OCI-LY1 (cell line): ENCODE results near the gene FANCB.

Experiments
- H2AFZ ChIP-seq: fragments of 200-600 bp; sonication (generic), shearing (Covaris generic); 2 replicates; pipeline ENCODE4 v1.6.0; 2014; ENCODE audit warnings: antibody characterized with exemption, mild to moderate bottlenecking, low read length
- H3F3A ChIP-seq: fragments of 200-600 bp; sonication (generic), shearing (Covaris generic); 2 replicates; pipeline ENCODE4 v1.6.0; 2014; ENCODE audit warnings: mild to moderate bottlenecking, antibody characterized with exemption, low read length, moderate library complexity; ENCODE audit not compliant: insufficient read depth
- H3K27ac ChIP-seq: fragments of 200-600 bp; sonication (generic); 2 replicates; pipeline ENCODE4 v1.5.1; 2014; ENCODE audit warnings: low read length, mixed run types, mild to moderate bottlenecking, low read depth; ENCODE audit not compliant: poor library complexity, severe bottlenecking
- H3K27me3 ChIP-seq: fragments of 200-600 bp; sonication (generic); 2 replicates; pipeline ENCODE4 v1.6.0; 2014; ENCODE audit warnings: antibody characterized with exemption, mild to moderate bottlenecking, low read length, moderate library complexity; ENCODE audit not compliant: insufficient read depth
- H3K36me3 ChIP-seq: fragments of 200-600 bp; sonication (generic); 2 replicates; pipeline ENCODE4 v1.6.1; 2014; ENCODE audit warnings: mild to moderate bottlenecking, antibody characterized with exemption, low read length, moderate library complexity, mixed read lengths; ENCODE audit not compliant: insufficient read depth
- H3K4me1 ChIP-seq: fragments of 200-600 bp; sonication (generic); 2 replicates; pipeline ENCODE4 v1.5.1; 2014; ENCODE audit warnings: mild to moderate bottlenecking, low read length, moderate library complexity; ENCODE audit not compliant: insufficient read depth, severe bottlenecking
- H3K4me2 ChIP-seq: fragments of 200-600 bp; sonication (generic), shearing (Covaris generic); 2 replicates; pipeline ENCODE4 v1.6.1; 2014; ENCODE audit warnings: low read length
- H3K4me3 ChIP-seq: fragments of 200-600 bp; sonication (generic); 2 replicates; pipeline ENCODE4 v1.5.1; 2014; ENCODE audit warnings: low read length, low read depth, mild to moderate bottlenecking, mixed read lengths; ENCODE audit not compliant: poor library complexity, severe bottlenecking
- H3K79me2 ChIP-seq: fragments of 200-600 bp; shearing (Covaris generic); 2 replicates; pipeline ENCODE4 v1.6.1; 2016; ENCODE audit warnings: mixed run types, low read length, mixed read lengths; ENCODE audit not compliant: insufficient read depth
- H3K9ac ChIP-seq: fragments of 200-600 bp; sonication (generic), shearing (Covaris generic); 2 replicates; pipeline ENCODE4 v1.6.1; 2014; ENCODE audit warnings: mild to moderate bottlenecking, low read length, mixed read lengths
- H3K9me2 ChIP-seq: fragments of 200-600 bp; sonication (generic), shearing (Covaris generic); 2 replicates; pipeline ENCODE4 v1.6.1; 2014; ENCODE audit warnings: low read depth, mild to moderate bottlenecking, low read length, mixed read lengths
- H3K9me3 ChIP-seq: fragments of 200-600 bp; shearing (Covaris generic); 2 replicates; pipeline ENCODE4 v1.6.1; 2014; ENCODE audit warnings: low read length, mixed read lengths
- H4K20me1 ChIP-seq: fragments of 200-600 bp; sonication (generic), shearing (Covaris generic); 2 replicates; pipeline ENCODE4 v1.6.0; 2016; ENCODE audit warnings: mild to moderate bottlenecking, low read length; ENCODE audit not compliant: insufficient read depth
- CTCF ChIP-seq: fragments of 200-600 bp; sonication (generic), shearing (Covaris generic); IDR thresholded peaks from 2 replicates; pipeline ENCODE4 v1.5.1; 2017; ENCODE audit warnings: mild to moderate bottlenecking, antibody characterized with exemption, low read length, moderate library complexity, mixed read lengths
- EZH2 ChIP-seq: fragments of 200-600 bp; sonication (generic), shearing (Covaris generic); IDR thresholded peaks from 2 replicates; pipeline ENCODE4 v1.8.0; 2017; ENCODE audit warnings: borderline replicate concordance, mixed run types, mild to moderate bottlenecking, antibody characterized with exemption, low read length, moderate library complexity, mixed read lengths

FANCB gene

GRCh38 chrX:14843666-14844065, 29.2 kb downstream of the FANCB start:
- Histone ChIP-seq H3K36me3 (peaks cover 23% of the 10 kb centered on the region), H3K27me3 (no peaks in the 10 kb centered on the region), H3K4me1 (no peaks in the 10 kb centered on the region), H3K4me2 (no peak overlapping the region), H2AFZ (no peak overlapping the region), H3K27ac (no peak overlapping the region), H3K9me3 (no peaks in the 10 kb centered on the region), H3K9ac (no peak overlapping the region), H3K9me2 (no peaks in the 10 kb centered on the region), H4K20me1 (no peaks in the 10 kb centered on the region), H3F3A (no peaks in the 10 kb centered on the region), H3K79me2 (no peaks in the 10 kb centered on the region), H3K4me3 (no peak overlapping the region)
- no peak for TF ChIP-seq CTCF
- TF ChIP-seq EZH2, result no peak

- H3F3A ChIP-seq, result no peaks in the 10 kb centered on the region
- H2AFZ ChIP-seq, result no peak overlapping the region
- no peaks in the 10 kb centered on the region for H3K9me3 ChIP-seq
- no peaks in the 10 kb centered on the region for H3K79me2 ChIP-seq
- no peak overlapping the region for H3K9ac ChIP-seq
- TF ChIP-seq CTCF, result no peak
- no peak overlapping the region for H3K4me2 ChIP-seq
- H3K27me3 ChIP-seq, result no peaks in the 10 kb centered on the region
- H3K9me2 ChIP-seq, result no peaks in the 10 kb centered on the region
- peaks cover 44% of the 10 kb centered on the region for H3K36me3 ChIP-seq
- H4K20me1 ChIP-seq, result no peaks in the 10 kb centered on the region
- H3K4me1 ChIP-seq, result no peaks in the 10 kb centered on the region
- no peak overlapping the region for H3K27ac ChIP-seq
- H3K4me3 ChIP-seq, result no peak overlapping the region
Observed at GRCh38 chrX:14837155-14837554, 35.7 kb downstream of the FANCB start.

DNA sequence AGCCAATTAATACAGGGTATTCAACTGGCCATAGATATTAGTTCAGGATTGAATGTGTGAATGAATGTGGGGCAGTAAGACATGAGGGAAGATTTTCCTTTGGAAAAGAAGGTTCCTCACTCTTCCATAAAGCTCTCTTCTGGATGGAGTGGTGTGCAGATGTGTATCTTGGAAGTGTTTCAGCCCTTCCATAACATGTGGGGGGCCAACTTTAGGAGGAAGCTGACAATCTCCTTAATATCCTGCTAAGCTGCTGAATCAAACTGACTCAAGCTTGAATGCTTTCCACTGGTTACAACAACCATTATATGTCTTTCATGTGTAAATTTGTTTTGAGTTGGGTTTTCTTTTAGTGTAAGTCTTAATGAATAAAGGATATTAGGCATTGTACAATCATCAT, 40.3 kb downstream of the FANCB start:
- Histone ChIP-seq H3K27me3 (no peaks in the 10 kb centered on the region), H3K4me3 (no peak overlapping the region), H2AFZ (no peak overlapping the region), H3K4me1 (no peaks in the 10 kb centered on the region), H3K9ac (no peak overlapping the region), H4K20me1 (no peaks in the 10 kb centered on the region), H3F3A (no peaks in the 10 kb centered on the region), H3K9me2 (no peaks in the 10 kb centered on the region), H3K79me2 (no peaks in the 10 kb centered on the region), H3K36me3 (peaks cover 22% of the 10 kb centered on the region), H3K4me2 (no peak overlapping the region), H3K27ac (no peak overlapping the region), H3K9me3 (no peaks in the 10 kb centered on the region)
- TF ChIP-seq CTCF (no peak), EZH2 (no peak)
